Stimulated activated CD8-positive, alpha-beta memory T cell treated with anti-CD3 and anti-CD28 coated beads, Interleukin-15, amount 100 ng/mL, for 24 hours (primary cell): ENCODE measurements around the gene NEDD9.
A peak's percentile ranks its signal among the peaks of the same experiment; 100 is the strongest.

Experiments
- DNase-seq: peaks from one replicate; pipeline ENCODE4 v3.0.0-alpha.2; 2020; ENCODE audit warnings: low read depth

NEDD9 gene

DNA sequence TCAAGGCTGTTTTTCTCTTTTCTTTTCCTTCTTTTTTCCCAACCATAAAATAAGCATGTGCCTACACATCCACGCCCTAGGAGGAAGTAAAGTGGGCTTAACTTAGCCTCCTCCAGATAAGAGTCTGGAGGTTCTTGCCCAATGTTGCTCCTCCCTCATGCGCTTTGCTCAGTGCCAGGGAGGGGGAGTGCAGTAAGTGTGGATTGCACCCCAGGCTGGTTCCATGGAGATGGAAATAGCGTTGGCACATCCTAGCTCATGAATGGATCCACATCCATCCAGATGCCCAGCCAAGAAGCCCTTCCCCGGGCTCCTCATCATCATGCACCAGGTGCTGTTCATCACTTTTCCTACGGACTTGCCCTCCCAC lies 58.2 kb downstream of the NEDD9 start:
- DNase-seq = no peak

- peak; percentile 74 for DNase-seq
Observed at GRCh38 chr6:11172501-11173327, 59.8 kb downstream of the NEDD9 start.

DNA sequence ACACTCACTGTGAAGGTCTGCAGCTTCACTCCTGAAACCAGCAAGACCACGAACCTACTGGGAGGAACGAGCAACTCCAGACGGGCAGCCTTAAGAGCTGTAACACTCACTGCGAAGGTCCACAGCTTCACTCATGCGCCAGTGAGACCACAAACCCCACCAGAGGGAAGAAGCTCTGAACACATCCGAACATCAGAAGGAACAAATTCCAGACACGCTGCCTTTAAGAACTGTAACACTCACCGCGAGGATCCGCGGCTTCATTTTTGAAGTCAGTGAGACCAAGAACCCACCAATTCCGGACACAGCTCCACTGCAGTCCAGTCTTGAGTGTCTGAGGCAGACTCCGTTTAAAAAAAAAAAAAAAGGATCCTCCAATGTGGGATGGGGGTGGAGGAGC lies 60.5 kb downstream of the NEDD9 start:
- DNase-seq = no peak

DNA sequence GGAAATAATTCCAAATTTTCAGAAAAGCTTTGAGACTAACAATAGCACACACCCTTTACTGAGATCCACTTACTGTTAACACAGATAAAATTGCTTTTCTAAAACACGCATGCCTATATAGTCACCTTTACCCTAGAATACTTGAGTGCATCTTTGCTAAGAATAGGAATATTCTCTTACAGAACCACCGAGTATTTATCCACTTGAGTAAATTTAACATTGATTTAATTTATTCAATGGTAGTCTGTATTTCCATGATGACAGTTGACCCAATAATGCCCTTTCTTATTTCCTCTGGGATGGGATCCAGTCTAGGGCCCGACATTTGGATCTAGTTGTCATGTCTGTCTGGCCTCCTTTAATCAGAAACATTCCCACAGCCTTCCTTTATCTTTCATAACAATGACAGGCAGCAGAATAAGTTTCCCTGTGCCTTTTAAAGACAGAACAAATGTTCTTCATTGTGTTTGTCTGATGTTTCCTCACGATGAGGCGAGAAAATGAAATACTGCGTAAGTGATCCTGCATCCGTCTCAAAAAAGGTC lies 64.3 kb downstream of the NEDD9 start:
- DNase-seq = no peak

DNA sequence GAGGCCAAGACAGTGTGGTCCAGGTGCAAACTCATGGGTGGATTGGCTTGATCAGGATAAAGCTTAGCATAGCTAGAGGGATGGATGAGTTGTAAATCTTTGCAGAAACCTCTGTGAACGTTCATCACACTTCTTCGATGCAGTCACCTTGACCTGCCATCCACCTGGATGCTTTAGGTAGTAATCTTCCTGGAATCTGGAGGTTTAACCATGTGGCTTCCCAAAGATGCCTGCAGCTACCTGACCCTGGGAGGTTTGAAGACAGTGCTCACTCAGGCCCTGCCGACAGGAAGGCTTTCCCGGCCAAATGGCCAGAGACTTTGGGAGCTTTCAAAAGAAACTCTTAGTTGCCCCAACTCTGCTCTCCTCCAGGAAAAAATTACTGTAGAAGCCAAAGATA lies 65.5 kb downstream of the NEDD9 start:
- DNase-seq = no peak

- DNase-seq = no peak
Observed at GRCh38 chr6:11164717-11165646, 67.5 kb downstream of the NEDD9 start.

GRCh38 chr6:11163932-11164331 lies 68.5 kb downstream of the NEDD9 start:
- no peak for DNase-seq

GRCh38 chr6:11162262-11162661 lies 70.2 kb downstream of the NEDD9 start:
- DNase-seq = no peak

DNA sequence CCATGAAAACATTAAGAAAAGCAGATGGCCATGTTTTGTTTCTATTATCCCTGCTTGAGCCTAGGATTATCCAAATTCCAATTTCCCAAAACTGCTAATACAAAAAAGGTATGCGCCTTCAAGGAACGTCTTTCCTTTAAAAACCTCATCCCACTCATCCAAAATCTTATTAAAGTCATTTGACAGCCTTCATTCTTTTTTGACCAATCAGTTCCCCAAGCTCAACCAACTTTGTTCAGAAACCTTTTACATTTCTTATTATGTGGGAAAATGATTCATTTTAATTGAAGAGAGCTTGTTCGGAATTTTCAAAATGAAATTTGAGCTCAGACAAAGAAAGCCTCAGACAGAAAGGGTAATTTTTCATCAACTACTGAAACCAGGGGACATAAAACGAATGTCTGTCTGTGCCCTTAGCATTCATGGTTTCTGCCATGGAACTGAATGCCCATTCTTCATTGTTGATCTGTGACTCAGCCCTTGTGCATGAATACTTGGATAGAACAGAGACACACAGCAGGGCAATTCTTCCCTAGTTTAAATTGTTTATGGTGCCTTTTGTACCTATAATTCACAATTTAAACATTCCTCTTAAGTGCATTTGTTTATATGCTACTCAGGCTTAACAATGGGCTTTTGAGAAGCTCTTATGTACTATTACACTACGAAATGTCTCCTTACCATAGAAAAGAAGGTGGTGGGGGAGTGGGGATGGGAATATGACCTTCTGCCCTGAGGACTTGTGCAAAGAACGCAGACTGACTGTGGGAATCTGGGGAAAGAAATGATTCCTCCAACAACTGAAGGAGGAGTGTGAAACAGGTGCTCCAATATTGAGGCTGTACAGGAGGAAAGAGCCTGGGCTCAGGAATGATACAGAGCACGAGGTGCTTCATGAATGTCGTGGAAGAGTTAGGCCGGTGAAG lies 71.2 kb downstream of the NEDD9 start:
- no peak for DNase-seq

DNA sequence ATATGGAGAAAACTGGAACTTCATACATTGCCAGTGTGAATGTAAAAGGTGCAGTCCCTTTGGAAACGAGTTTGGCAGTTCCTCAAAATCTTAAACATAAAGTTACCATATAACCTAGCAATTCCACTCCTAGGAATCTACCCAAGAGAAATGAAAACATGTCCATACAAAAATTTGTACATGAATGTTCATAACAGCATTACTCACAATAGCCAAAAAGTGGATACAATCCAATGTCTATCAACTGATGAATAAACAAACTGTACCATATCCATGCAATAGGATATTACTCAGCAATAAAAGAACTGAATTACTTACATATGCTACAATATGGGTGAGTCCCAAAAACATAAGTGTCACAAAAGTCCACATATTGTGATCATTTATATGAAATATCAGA lies 72.3 kb downstream of the NEDD9 start:
- DNase-seq = no peak

GRCh38 chr6:11155589-11155988 lies 76.9 kb downstream of the NEDD9 start:
- no peak for DNase-seq

DNA sequence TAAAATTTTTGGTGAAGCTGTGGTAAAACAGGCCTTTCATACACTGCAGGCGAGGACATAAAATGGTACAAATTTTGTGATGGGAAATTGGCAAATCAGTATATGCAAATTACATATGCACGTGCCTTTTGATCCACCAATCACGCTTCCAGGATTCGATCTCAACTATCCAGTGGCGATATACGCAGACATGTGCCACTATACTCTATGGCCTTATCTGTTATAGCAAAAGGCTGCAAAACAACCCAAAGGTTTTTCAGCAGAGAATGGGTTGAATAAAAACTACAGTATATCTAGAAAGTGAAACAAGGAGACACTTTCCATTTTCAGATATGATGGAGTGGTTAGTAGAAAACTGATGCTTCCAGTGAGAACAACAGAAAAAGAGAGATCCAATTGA lies 79.0 kb downstream of the NEDD9 start:
- DNase-seq = no peak

- DNase-seq = no peak
Observed at GRCh38 chr6:11152581-11152980, 79.9 kb downstream of the NEDD9 start.

DNA sequence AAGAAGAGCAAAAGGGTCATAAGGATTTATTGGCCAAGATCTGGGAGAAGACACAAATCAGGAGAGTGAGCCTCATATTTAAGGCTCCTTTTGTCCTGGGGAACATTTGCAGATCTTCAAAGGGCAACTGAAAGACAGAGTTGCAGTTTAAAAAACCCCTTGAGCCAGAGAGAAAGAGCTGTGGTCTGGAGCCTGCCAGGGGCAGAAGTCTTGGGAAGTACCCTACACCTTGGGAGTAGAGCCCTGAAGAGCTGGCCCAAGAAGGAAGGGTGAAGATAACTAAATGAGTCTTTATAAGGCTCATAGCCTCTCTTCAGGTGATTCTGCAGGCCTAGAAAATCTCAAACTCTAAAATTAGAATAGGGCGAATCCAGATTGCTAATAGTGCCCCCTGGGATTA lies 81.0 kb downstream of the NEDD9 start:
- no peak for DNase-seq

DNA sequence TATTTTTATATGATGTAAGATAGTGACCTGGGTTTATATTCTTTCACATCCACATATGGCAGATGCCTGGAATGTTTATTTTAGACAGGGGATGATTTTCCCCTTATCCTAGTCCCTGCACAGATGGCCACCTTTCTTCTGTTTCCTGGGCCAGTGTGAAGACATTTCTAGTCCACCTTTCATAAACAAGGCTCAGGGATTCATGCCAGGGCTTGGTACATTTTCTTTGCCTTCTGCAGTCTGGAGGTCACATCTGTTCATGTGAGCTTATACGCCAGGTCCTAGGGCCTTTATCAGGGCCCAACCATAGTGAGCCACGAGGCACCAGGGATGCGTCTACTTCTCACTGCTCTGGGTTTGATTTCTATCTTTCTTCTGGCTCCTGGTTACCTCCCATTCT lies 82.9 kb downstream of the NEDD9 start:
- DNase-seq = no peak

GRCh38 chr6:11146117-11146826 lies 86.2 kb downstream of the NEDD9 start:
- DNase-seq = no peak

- DNase-seq = peak; percentile 38
Observed at GRCh38 chr6:11144393-11144851, 88.0 kb downstream of the NEDD9 start.

DNA sequence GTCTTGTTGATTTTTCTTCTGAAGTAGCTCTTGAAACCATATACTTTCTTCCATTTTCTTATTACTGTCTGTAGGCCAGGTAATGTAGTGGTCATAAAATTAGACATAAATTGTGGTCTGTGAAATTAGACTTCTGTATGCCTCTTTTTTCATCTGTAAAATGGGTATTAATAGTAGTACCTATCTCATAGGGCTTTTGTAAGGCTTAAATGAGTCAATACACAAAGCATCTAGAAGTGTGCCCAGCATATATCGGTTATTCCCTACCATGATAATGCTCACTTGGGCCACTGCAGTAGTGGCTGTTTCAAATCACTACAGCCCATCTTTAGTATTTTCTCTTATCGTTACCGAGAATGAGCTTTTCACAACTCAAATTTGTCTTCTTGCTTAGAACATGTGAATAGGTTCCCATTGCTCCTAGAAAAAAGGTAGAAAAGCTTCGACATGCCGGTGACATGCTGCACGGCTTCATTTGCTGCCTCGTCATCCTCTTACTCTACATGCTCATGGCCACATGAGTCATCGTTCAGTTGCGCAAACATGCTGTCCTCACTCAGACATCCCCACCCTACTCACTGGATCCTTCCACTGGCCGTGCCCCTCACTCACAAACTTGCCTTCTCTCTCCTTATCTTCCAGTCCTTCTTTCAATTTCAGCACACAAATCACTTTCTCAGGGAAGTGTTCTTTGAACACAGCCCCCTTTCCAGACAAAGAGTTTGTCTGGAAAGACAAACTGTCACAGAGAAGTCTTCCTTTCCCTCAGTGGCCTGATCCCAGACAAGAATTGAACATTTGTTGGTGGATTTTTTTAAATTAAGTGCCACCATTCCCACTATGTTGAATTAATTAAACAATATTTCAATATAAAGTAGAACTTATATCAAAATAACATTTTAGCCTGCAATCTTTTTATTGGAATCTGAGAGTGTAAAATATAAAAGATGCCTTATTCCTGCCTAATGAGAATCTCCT lies 88.8 kb downstream of the NEDD9 start:
- no peak for DNase-seq

GRCh38 chr6:11142296-11143027 lies 90.0 kb downstream of the NEDD9 start:
- no peak for DNase-seq
